ACC112 (cell line): ENCODE results near the gene NKAIN1.
A peak's percentile ranks its signal among the peaks of the same experiment; 100 is the strongest.
"Not testable (repeated sequence)": the region's sequence is repeated elsewhere in the genome, so short reads cannot be mapped to it uniquely, and the experiment has no call there.

Experiments used
- H2AFZ ChIP-seq: fragments of 200-600 bp; sonication (generic); one replicate; pipeline ENCODE4 v1.6.0; 2017; ENCODE audit warnings: antibody characterized with exemption, low read length; ENCODE audit not compliant: unreplicated experiment
- H3K27ac ChIP-seq: fragments of 200-600 bp; sonication (generic); 2 replicates; pipeline ENCODE4 v1.5.1; 2014; ENCODE audit warnings: low read depth, mild to moderate bottlenecking, antibody characterized with exemption, low read length, moderate library complexity
- H3K27me3 ChIP-seq: fragments of 200-600 bp; sonication (generic); 2 replicates; pipeline ENCODE4 v1.6.1; 2014; ENCODE audit warnings: mild to moderate bottlenecking, antibody characterized with exemption, low read length, moderate library complexity, mixed read lengths; ENCODE audit not compliant: insufficient read depth
- H3K36me3 ChIP-seq: fragments of 200-600 bp; sonication (generic); 2 replicates; pipeline ENCODE4 v1.6.1; 2016; ENCODE audit warnings: mild to moderate bottlenecking, antibody characterized with exemption, low read length, moderate library complexity, mixed read lengths; ENCODE audit not compliant: insufficient read depth
- H3K4me1 ChIP-seq: fragments of 200-600 bp; sonication (generic); one replicate; pipeline ENCODE4 v1.6.1; 2016; ENCODE audit warnings: low read length, mixed read lengths; ENCODE audit not compliant: insufficient read depth, unreplicated experiment, control insufficient read depth
- H3K4me3 ChIP-seq: fragments of 200-600 bp; sonication (generic); 2 replicates; pipeline ENCODE4 v1.5.1; 2014; ENCODE audit warnings: mild to moderate bottlenecking, low read depth, low read length
- H3K79me2 ChIP-seq: fragments of 200-600 bp; sonication (generic); one replicate; pipeline ENCODE4 v1.6.0; 2016; ENCODE audit warnings: low read length; ENCODE audit not compliant: control insufficient read depth, unreplicated experiment, insufficient read depth

The NKAIN1 gene

DNA sequence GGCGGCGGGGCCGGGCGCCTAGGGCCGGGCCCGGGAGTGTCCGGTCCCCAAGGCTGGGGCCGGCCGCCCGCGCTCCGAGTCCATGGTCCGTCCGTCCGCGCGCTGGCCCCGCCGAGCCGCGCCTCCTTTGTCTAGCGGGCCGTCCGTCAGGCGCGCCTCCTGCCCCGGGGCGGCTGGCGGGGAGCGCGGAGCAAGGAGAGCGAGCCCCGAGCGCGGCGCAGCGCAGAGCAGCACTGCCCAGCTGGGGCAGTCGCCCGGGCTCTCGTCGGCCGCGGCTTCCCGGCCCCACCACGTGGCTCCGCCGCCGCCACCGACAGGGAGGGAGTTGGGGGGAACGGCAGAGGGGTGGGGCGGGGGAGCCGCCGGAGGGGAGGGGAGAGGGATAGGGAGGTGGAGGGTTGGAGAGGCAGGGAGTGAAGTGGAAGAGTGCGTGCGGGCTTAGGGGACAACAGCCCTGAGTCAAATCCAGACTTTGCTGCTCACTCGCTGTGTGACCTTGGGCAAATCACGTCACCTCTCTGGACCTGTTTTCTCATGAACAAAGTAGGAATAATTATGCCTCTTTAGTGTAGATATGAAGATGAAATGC lies at the start of gene NKAIN1:
Gene NKAIN1 (minus strand): TSS at position 235 of the 589 bp plus-strand sequence. CDS start 340 bp downstream, outside the sequence.
- Histone ChIP-seq H3K36me3 (no peaks in the 10 kb centered on the region), H3K79me2 (no peaks in the 10 kb centered on the region), H3K27ac (no peak within 1 kb of the TSS), H3K4me3 (peak within 1 kb of the TSS; percentile 69), H2AFZ (no peak within 1 kb of the TSS), H3K27me3 (peaks cover 60% of the 10 kb centered on the region), H3K4me1 (peaks cover 11% of the 10 kb centered on the region)

DNA sequence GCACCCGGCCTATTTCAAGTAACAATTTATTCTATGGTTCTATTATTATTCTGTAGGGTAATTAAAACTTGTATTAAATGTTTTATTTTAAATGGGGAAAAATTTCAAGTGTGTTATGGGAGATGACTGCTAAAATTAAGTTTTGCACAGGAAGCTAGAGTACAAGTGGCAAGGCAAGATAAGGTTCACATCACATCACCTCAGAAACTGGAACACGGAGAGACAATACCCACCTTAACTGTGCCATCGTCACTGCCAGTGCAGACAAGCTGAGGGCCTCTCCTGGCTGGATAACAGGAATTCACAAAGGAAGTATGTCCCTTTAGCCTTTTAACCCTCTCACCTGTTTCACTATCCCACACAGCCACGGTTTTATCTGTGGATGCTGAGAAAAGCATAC lies 49.3 kb upstream of the NKAIN1 start:
- Histone ChIP-seq H3K4me3 (no peak overlapping the region), H2AFZ (no peak overlapping the region), H3K36me3 (peaks cover 36% of the 10 kb centered on the region), H3K27ac (no peak overlapping the region), H3K4me1 (no peaks in the 10 kb centered on the region), H3K79me2 (peaks cover 8% of the 10 kb centered on the region), H3K27me3 (no peaks in the 10 kb centered on the region)

DNA sequence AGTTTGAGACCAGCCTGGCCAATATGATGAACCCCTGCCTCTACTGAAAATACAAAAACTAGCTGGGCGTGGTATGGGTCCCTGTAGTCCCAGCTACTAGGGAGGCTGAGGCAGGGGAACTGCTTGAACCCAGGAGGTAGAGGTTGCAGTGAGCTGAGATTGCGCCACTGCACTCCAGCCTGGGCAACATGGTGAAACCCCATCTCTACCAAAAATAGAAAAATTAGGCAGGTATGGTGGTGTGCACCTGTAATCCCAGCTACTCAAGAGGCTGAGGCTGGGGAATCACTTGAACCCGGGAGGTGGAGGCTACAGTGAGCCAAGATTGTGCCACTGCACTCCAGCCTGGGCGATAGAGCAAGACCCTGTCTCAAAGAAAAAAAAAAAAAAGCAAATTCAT lies 48.1 kb upstream of the NKAIN1 start:
- not testable (repeated sequence) for H3K79me2 ChIP-seq

DNA sequence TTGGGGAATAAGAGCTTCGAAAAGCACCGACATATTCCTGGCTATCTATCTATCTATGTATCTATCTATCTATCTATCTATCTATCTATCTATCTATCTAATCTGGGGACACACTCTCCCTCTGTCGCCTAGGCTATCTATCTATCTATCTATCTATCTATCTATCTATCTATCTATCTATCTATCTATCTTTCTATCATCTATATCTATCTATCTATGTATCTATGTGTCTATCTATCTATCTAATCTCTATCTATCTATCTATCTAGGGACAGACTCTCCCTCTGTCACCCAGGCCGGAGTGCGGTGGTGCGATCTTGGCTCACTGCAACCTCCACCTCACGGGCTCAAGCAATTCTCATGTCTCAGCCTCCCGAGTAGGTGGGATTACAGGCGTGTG lies 42.7 kb upstream of the NKAIN1 start:
- H3K27ac ChIP-seq, H3K27me3 ChIP-seq, H3K4me3 ChIP-seq, H3K79me2 ChIP-seq, H3K4me1 ChIP-seq, H2AFZ ChIP-seq: not testable (repeated sequence)
- peaks cover 40% of the 10 kb centered on the region for H3K36me3 ChIP-seq

More for the DNA sequence above, 48.1 kb upstream of the NKAIN1 start:
- H3K27me3 ChIP-seq, H2AFZ ChIP-seq, H3K4me3 ChIP-seq, H3K27ac ChIP-seq, H3K4me1 ChIP-seq: not testable (repeated sequence)
- peaks cover 33% of the 10 kb centered on the region for H3K36me3 ChIP-seq

DNA sequence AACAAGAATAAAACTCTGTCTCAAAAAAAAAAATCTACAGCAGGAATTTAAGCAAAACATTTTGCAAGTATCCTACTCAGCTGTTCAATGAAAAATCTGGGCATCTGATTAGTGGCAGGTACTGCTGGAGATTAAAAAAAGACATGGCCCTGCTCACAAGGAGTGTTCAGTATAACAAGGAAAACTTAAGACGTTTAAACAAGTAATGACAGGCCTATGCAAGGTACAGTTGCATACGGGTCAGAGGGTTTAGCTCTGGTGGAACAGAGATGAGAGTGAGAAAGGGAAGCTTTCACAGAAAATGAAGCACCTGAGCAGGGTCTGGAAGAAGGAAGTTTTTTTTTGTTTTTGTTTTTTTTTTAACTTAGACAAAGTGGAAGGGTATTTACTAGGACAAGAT lies 33.9 kb upstream of the NKAIN1 start:
- peaks cover 9% of the 10 kb centered on the region for H3K79me2 ChIP-seq
- H3K4me3 ChIP-seq: no peak overlapping the region
- H3K36me3 ChIP-seq: peaks cover 38% of the 10 kb centered on the region
- H3K27ac ChIP-seq: no peak overlapping the region
- no peaks in the 10 kb centered on the region for H3K27me3 ChIP-seq
- H2AFZ ChIP-seq: no peak overlapping the region
- H3K4me1 ChIP-seq: no peaks in the 10 kb centered on the region

- no peak overlapping the region for H3K4me3 ChIP-seq
- peaks cover 39% of the 10 kb centered on the region for H3K36me3 ChIP-seq
- H3K27ac ChIP-seq: no peak overlapping the region
- H3K4me1 ChIP-seq: no peaks in the 10 kb centered on the region
- no peak overlapping the region for H2AFZ ChIP-seq
- H3K27me3 ChIP-seq: no peaks in the 10 kb centered on the region
- peaks cover 9% of the 10 kb centered on the region for H3K79me2 ChIP-seq
These were observed 32.7 kb upstream of the NKAIN1 start for GRCh38 chr1:31272369-31272768.

DNA sequence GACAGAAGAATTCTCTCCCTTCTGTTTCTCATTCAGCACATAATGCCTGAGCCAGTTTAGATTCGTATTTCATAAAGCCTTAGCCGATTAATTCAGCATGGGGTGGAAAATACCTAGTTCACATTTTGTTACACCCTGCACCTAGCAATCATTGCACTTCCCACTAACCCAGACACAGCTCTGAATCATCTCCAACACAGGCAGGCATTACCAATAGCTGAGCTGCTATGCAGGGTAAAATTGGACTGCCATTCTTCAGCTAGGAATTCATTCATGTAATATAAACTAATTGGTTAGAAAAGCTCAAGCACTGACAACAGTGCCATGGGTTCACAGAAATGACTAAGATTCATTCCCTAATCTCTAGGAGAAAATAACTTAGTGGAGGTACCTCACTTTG lies 26.9 kb upstream of the NKAIN1 start:
- Histone ChIP-seq H3K36me3 (peaks cover 32% of the 10 kb centered on the region), H2AFZ (no peak overlapping the region), H3K4me3 (no peak overlapping the region), H3K27me3 (no peaks in the 10 kb centered on the region), H3K4me1 (no peaks in the 10 kb centered on the region), H3K27ac (no peak overlapping the region), H3K79me2 (no peaks in the 10 kb centered on the region)

DNA sequence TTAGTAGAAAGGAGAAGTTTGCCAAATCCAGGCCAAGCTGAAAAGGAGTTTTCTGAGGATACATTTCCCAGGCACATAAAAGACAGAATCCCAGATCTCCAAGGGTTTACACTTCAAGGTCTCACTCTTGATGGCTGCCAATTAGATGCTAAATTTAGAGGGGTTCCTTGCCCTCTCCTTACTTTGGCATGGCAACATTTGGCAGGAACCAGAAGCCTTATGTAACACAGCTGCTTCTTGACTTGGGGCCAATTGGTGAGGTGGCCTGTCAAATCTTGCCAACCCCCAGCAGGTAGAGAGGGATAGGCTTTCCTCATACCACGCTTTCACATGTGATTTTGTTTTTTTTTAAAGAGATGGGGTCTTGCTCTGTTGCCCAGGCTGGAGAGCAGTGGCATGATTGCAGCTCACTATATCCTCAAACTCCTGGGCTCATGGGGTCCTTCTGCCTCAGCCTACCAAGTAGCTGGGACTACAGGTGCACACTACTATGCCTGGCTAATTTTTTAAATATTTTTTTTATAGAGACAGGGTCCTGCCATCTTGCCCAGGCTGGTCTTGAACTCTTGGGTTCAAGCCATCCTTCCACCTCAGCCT lies 25.2 kb upstream of the NKAIN1 start:
- Histone ChIP-seq H3K79me2 (no peaks in the 10 kb centered on the region), H2AFZ (no peak overlapping the region), H3K27ac (no peak overlapping the region), H3K27me3 (no peaks in the 10 kb centered on the region), H3K4me1 (no peaks in the 10 kb centered on the region), H3K4me3 (no peak overlapping the region), H3K36me3 (peaks cover 20% of the 10 kb centered on the region)

GRCh38 chr1:31263408-31263807 lies 23.7 kb upstream of the NKAIN1 start:
- Histone ChIP-seq H3K36me3 (peaks cover 17% of the 10 kb centered on the region; the same call in 1 of the 2 replicates), H3K79me2 (no peaks in the 10 kb centered on the region), H3K27me3 (no peaks in the 10 kb centered on the region), H3K27ac (no peak overlapping the region), H2AFZ (no peak overlapping the region), H3K4me1 (no peaks in the 10 kb centered on the region), H3K4me3 (no peak overlapping the region)

DNA sequence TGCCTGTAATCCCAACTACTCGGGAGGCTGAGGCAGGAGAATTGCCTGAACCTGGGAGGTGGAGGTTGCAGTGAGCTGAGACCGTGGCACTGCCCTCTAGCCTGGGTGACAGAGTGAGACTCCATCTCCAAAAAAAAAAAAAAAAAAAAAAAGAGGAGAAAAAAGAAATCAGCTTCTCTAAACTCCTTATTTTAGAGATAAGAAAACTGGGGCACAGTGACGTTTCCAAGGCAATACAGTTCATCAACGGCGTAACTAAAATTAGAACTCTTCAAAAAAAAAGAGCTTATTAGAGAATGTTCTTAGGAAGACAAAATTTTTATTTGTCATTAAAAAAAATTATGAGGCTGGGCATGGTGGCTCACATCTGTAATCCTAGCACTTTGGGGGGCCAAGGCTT lies 22.7 kb upstream of the NKAIN1 start:
- H3K36me3 ChIP-seq: peaks cover 19% of the 10 kb centered on the region
- not testable (repeated sequence) for H3K4me1 ChIP-seq, H3K27ac ChIP-seq, H3K79me2 ChIP-seq, H2AFZ ChIP-seq, H3K4me3 ChIP-seq, H3K27me3 ChIP-seq

GRCh38 chr1:31261916-31262315 lies 22.2 kb upstream of the NKAIN1 start:
- no peaks in the 10 kb centered on the region for H3K4me1 ChIP-seq
- H3K4me3 ChIP-seq: no peak overlapping the region
- H3K79me2 ChIP-seq: no peaks in the 10 kb centered on the region
- no peaks in the 10 kb centered on the region for H3K27me3 ChIP-seq
- H3K36me3 ChIP-seq: peaks cover 18% of the 10 kb centered on the region
- H2AFZ ChIP-seq: no peak overlapping the region
- no peak overlapping the region for H3K27ac ChIP-seq
